HepG2 (cell line): ENCODE results near the gene CNTD1. TPM values are rescaled to one million over a fixed set of nuclear protein-coding genes. Genes with fewer than 3 reads are reported as not detected.
A peak's percentile ranks its signal among the peaks of the same experiment; 100 is the strongest.

ENCODE experiments used
- AFF4 ChIP-seq: sonication (generic); formaldehyde crosslinking; IDR thresholded peaks from 2 replicates; pipeline ENCODE4 v1.4.0; 2020; ENCODE audit warnings: missing genetic modification reagents
- BCL6 ChIP-seq: IDR thresholded peaks from 2 replicates; pipeline ENCODE4 v1.6.1; 2016; ENCODE audit warnings: missing genetic modification reagents, missing compliant biosample characterization
- CBX1 ChIP-seq: IDR thresholded peaks from one replicate; pipeline ENCODE4 v1.6.1; 2016; ENCODE audit warnings: antibody characterized with exemption, low read depth
- CHCHD3 ChIP-seq: sonication (generic); formaldehyde crosslinking; IDR thresholded peaks from 2 replicates; pipeline ENCODE4 v1.8.0; 2022; ENCODE audit warnings: mild to moderate bottlenecking, missing genetic modification reagents, moderate library complexity
- JARID2 ChIP-seq: sonication (generic); formaldehyde crosslinking; IDR thresholded peaks from 2 replicates; pipeline ENCODE4 v1.8.1; 2023; ENCODE audit warnings: missing genetic modification reagents, inconsistent platforms; ENCODE audit not compliant: insufficient replicate concordance
- MTA1 ChIP-seq: sonication (generic); formaldehyde crosslinking; IDR thresholded peaks from 2 replicates; pipeline ENCODE4 v1.4.0; 2020; ENCODE audit warnings: missing genetic modification reagents, mild to moderate bottlenecking, borderline replicate concordance
- MYPOP ChIP-seq: sonication (generic); formaldehyde crosslinking; IDR thresholded peaks from 2 replicates; pipeline ENCODE4 v1.8.1; 2023; ENCODE audit warnings: mild to moderate bottlenecking, moderate library complexity, missing genetic modification reagents
- NR2F2 ChIP-seq: IDR thresholded peaks from 2 replicates; pipeline ENCODE4 v1.6.1; 2012; ENCODE audit warnings: low read depth, inconsistent platforms, borderline replicate concordance
- POLR2AphosphoS5 ChIP-seq: IDR thresholded peaks from 2 replicates; pipeline ENCODE4 v1.6.1; 2012; ENCODE audit warnings: low read depth, low read length
- SNAPC4 ChIP-seq: sonication (generic); formaldehyde crosslinking; IDR thresholded peaks from 2 replicates; pipeline ENCODE4 v1.4.0; 2020; ENCODE audit warnings: mild to moderate bottlenecking, missing genetic modification reagents
- TBP ChIP-seq: sonication (generic); formaldehyde crosslinking; IDR thresholded peaks from 2 replicates; pipeline ENCODE4 v1.5.0; 2020; ENCODE audit warnings: missing genetic modification reagents
- THAP9 ChIP-seq: sonication (generic); formaldehyde crosslinking; IDR thresholded peaks from 2 replicates; pipeline ENCODE4; 2020; ENCODE audit warnings: missing genetic modification reagents, mild to moderate bottlenecking, borderline replicate concordance
- ZBTB3 ChIP-seq: sonication (generic); formaldehyde crosslinking; IDR thresholded peaks from 2 replicates; pipeline ENCODE4 v1.4.0; 2020; ENCODE audit warnings: low read depth, mild to moderate bottlenecking, moderate library complexity, missing genetic modification reagents, borderline replicate concordance
- ZNF12 ChIP-seq: sonication (generic); formaldehyde crosslinking; IDR thresholded peaks from 2 replicates; pipeline ENCODE4 v1.5.0; 2020; ENCODE audit warnings: missing genetic modification reagents
- ZNF431 ChIP-seq: sonication (generic); formaldehyde crosslinking; IDR thresholded peaks from 2 replicates; pipeline ENCODE4 v1.9.0; 2022; ENCODE audit warnings: missing genetic modification reagents, low read depth, mild to moderate bottlenecking, borderline replicate concordance
- ZNF557 ChIP-seq: sonication (generic); formaldehyde crosslinking; IDR thresholded peaks from 2 replicates; pipeline ENCODE4 v1.4.0; 2020; ENCODE audit warnings: missing genetic modification reagents
- polyA plus RNA-seq, 8 experiments: library from polyadenylated mRNA; depleted of rRNA in 3 of 8; stranded (reverse) in 7 of 8; unstranded in 1 of 8; fragments of >200 nt; fragmentation: Illumina TruSeq in 4 of 8; extraction: Trizol in 4 of 8; gene quantifications; 2 replicates each; pipeline versions ENCODE4 v1.2.1 to v1.2.3, GENCODE V29; 2011 to 2016; ENCODE audit warnings: low read depth in 4 of 8, missing spikeins in 1 of 8, mixed read lengths in 1 of 8; ENCODE audit not compliant: insufficient read depth in 1 of 8
- total RNA-seq, 5 experiments: library from RNA; depleted of rRNA; stranded (reverse); fragments of >200 nt; fragmentation: Illumina TruSeq; extraction: Trizol; gene quantifications; 2 replicates each; pipeline ENCODE4 v1.2.3, GENCODE V29; 2016; ENCODE audit warnings: low read depth in 1 of 5

The CNTD1 gene
- total and polyA plus RNA-seq, 2 of the 13 experiments (the other 11 are each of a cell fraction or from before 2014, with no cell fraction given), result 0.11 to 0.15 TPM

GRCh38 chr17:42853968-42854790, 55.5 kb downstream of the CNTD1 start (continued):
- TF ChIP-seq BCL6 (CRISPR knock-in tag) (no peak), AFF4 (CRISPR knock-in tag) (no peak), JARID2 (CRISPR knock-in tag) (no peak), ZBTB3 (no peak), SNAPC4 (CRISPR knock-in tag) (no peak), THAP9 (CRISPR knock-in tag) (peak; percentile 48; the same call in 1 of the 2 replicates), MYPOP (CRISPR knock-in tag) (no peak), ZNF12 (CRISPR knock-in tag) (no peak), CHCHD3 (CRISPR knock-in tag) (no peak), CBX1 (peak; percentile 75), MTA1 (CRISPR knock-in tag) (peak; percentile 98), ZNF431 (0 out of 2 replicates have a peak, but pooled peaks have one; percentile 40), POLR2AphosphoS5 (no peak; the same call in 1 of the 2 replicates), NR2F2 (peak; percentile 16; the same call in 1 of the 2 replicates), TBP (CRISPR knock-in tag) (no peak), ZNF557 (CRISPR knock-in tag) (no peak)
